Activated naive CD4-positive, alpha-beta T cell (primary cell): Measurements from ENCODE around the gene CD274.

ENCODE experiments used
- DNase-seq, 4 experiments: peaks; one replicate each; lab custom pipeline; 2025; lab: John Stamatoyannopoulos, UW

Gene CD274

GRCh38 chr9:5500441-5501235 lies 50.3 kb downstream of the CD274 start:
- DNase-seq = no peak

GRCh38 chr9:5502553-5502952 lies 52.2 kb downstream of the CD274 start:
- DNase-seq = no peak

GRCh38 chr9:5509573-5509972 lies 59.2 kb downstream of the CD274 start:
- no peak for DNase-seq

GRCh38 chr9:5510360-5510931 lies 60.1 kb downstream of the CD274 start, which contains the start of gene PDCD1LG2:
Gene PDCD1LG2 (plus strand): TSS chr9:5510531. CDS start chr9:5522547, 12,016 bp downstream.
- no peak for DNase-seq

GRCh38 chr9:5510989-5511388 lies 60.6 kb downstream of the CD274 start:
- DNase-seq = no peak

- DNase-seq = no peak
Measured at GRCh38 chr9:5511476-5511875, 61.1 kb downstream of the CD274 start.

GRCh38 chr9:5511935-5512580 lies 61.7 kb downstream of the CD274 start:
- DNase-seq = no peak

GRCh38 chr9:5512658-5513452 lies 62.5 kb downstream of the CD274 start:
- DNase-seq = no peak

GRCh38 chr9:5513966-5514616 lies 63.7 kb downstream of the CD274 start:
- no peak for DNase-seq

- no peak for DNase-seq
Measured at GRCh38 chr9:5514617-5515260, 64.4 kb downstream of the CD274 start.

- no peak for DNase-seq
Measured at GRCh38 chr9:5515261-5515650, 64.9 kb downstream of the CD274 start.

- no peak for DNase-seq
Measured at GRCh38 chr9:5516453-5517220, 66.3 kb downstream of the CD274 start.

GRCh38 chr9:5518171-5518936 lies 68.0 kb downstream of the CD274 start:
- no peak for DNase-seq

- no peak for DNase-seq
Measured at GRCh38 chr9:5518937-5519319, 68.6 kb downstream of the CD274 start.
